Choroid plexus epithelial cell (primary cell): ENCODE data around the gene ADAM19.

ENCODE experiments used
- DNase-seq: peaks from one replicate; pipeline ENCODE4 v3.0.0-alpha.2; 2010; ENCODE audit warnings: low read depth
- H3K4me3 ChIP-seq: 2 replicates; pipeline ENCODE4 v1.5.1; 2011; ENCODE audit warnings: low read depth, mild to moderate bottlenecking, control low read depth, low read length, moderate library complexity
- CTCF ChIP-seq: conservative IDR thresholded peaks from 2 replicates; pipeline ENCODE4 v1.5.1; 2011; ENCODE audit warnings: low read depth, mild to moderate bottlenecking, control low read depth, inconsistent platforms, low read length, moderate library complexity

Gene ADAM19

GRCh38 chr5:157502143-157502647, 73.4 kb downstream of the ADAM19 start:
- no peak for TF ChIP-seq CTCF
- peak; percentile 48 for DNase-seq
- H3K4me3 ChIP-seq = no peak overlapping the region

- no peak for TF ChIP-seq CTCF
- no peak overlapping the region for H3K4me3 ChIP-seq
- DNase-seq = no peak
Measured at GRCh38 chr5:157497875-157498611, 77.5 kb downstream of the ADAM19 start.

GRCh38 chr5:157496864-157497263, 78.7 kb downstream of the ADAM19 start:
- no peak for TF ChIP-seq CTCF
- no peak for DNase-seq
- H3K4me3 ChIP-seq = no peak overlapping the region

GRCh38 chr5:157494178-157494832, 81.3 kb downstream of the ADAM19 start:
- H3K4me3 ChIP-seq = no peak overlapping the region
- no peak for TF ChIP-seq CTCF
- no peak for DNase-seq

- H3K4me3 ChIP-seq = no peak overlapping the region
- no peak for TF ChIP-seq CTCF
- DNase-seq = no peak
Measured at GRCh38 chr5:157492886-157493285, 82.7 kb downstream of the ADAM19 start.

GRCh38 chr5:157491471-157491995, 84.0 kb downstream of the ADAM19 start:
- H3K4me3 ChIP-seq = no peak overlapping the region
- no peak for TF ChIP-seq CTCF
- no peak for DNase-seq
